Measurements from ENCODE around the gene RBMS3.
"Not testable (repeated sequence)": the region's sequence is repeated elsewhere in the genome, so short reads cannot be mapped to it uniquely, and the experiment has no call there.

RBMS3 gene

DNA sequence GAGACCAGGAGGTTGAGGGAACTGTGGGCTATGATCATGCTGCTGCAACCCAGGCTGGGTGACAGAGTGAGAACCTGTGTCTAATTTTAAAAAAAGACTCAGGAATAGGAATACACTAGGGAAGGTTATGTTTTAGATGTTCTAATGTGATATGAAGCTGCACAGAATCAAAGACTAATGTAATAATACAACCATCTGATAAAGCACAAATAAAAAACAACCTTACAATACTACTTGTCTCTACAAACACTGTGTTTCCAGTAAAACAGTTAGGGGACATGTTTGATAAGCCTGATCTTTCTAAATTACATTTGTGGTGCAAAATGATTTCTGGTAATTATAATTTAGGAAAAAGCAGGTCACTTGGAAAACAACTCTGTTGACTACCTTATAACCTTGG, 56.7 kb downstream of the RBMS3 start:
- no peak for DNase-seq (ENCODE audit: low read depth in 1 of 2, low spot score in 1 of 2)

GRCh38 chr3:29338377-29338776, 57.5 kb downstream of the RBMS3 start:
- DNase-seq (ENCODE audit: low read depth in 1 of 2, low spot score in 1 of 2) = no peak

- no peak for DNase-seq (ENCODE audit: low read depth in 1 of 2, low spot score in 1 of 2)
Observed at GRCh38 chr3:29339016-29339833, 58.4 kb downstream of the RBMS3 start.

- DNase-seq (ENCODE audit: low read depth in 1 of 2, low spot score in 1 of 2) = no peak
Observed at GRCh38 chr3:29344154-29344553, 63.3 kb downstream of the RBMS3 start.

DNA sequence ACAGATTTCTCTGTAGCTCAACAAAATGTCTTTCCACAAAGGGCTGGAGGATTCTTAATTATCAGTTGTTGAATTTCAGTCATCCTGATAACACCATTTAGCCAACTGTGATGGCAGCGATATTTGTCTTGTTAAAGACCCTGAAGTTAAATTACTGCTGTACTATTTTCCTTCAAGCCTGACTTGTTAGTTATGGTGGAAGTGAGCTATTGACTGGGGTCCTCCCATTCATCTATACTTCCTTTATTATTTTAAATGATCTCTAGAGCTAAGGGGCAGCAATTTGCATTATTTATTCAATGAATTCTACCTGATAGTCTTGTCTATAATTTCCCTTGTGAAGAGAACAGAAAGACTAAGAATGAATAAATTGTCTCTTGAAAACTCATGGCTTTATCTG, 64.1 kb downstream of the RBMS3 start:
- DNase-seq (ENCODE audit: low read depth in 1 of 2, low spot score in 1 of 2) = no peak

DNA sequence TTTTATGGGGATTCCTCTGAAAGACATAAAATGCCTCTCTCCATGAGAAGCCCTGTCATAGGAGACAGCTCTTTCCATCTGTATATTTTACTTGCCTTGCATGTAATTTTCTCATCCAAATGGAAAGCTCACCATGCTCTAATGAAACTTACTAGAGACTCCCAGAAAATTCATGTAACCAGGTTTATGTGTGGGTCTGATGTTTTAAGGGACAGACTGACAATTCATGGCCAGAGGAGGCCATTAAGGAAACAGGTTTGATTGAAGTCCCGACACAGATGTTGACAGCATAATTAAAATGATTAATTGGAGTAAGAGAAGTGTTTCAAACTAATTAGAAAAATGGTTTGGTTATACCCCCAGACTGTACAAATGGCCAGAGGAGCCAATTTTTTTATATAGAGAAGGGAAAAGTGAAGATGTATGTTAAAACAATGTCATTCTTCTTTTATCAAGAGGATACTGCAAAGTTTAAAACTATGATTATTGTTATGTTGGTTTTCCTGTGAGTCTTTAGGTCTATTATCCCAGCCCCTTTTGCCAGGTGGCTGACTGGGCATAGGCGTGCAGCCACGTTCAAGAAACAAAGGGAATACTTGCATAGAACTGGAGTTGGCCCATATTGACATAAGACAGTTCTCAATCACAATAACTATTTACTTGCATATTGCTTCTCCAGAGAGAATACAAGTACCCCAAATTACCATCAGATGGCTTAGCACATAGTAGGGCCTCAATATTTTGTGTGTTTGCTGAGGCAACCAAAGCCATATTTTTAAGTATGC, 64.8 kb downstream of the RBMS3 start:
- DNase-seq (ENCODE audit: low read depth in 1 of 2, low spot score in 1 of 2) = no peak

- no peak for DNase-seq (ENCODE audit: low read depth in 1 of 2, low spot score in 1 of 2)
Observed at GRCh38 chr3:29346828-29347227, 66.0 kb downstream of the RBMS3 start.

- DNase-seq (ENCODE audit: low read depth in 1 of 2, low spot score in 1 of 2) = no peak
Observed at GRCh38 chr3:29347412-29347811, 66.5 kb downstream of the RBMS3 start.

DNA sequence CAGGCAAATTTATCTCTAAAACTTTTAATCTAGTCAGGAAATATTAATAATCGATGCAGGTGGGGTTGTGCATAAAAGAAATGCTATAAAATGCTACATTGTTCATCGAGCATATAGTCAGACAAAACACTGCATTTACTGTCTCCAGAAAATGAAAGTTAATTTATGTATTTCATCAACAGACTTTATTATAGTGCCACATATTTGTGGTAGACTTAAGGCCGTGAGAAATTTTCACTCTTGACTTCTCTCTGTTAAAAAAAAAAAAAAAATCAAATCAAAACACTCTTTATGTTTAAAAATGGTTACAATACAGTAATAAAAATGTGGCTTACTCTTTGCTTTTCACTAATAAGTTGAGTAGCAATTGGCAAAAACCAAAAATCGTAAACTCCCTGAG, 67.4 kb downstream of the RBMS3 start:
- DNase-seq (ENCODE audit: low read depth in 1 of 2, low spot score in 1 of 2) = no peak

GRCh38 chr3:29349049-29349448, 68.2 kb downstream of the RBMS3 start:
- DNase-seq (ENCODE audit: low read depth in 1 of 2, low spot score in 1 of 2) = no peak

GRCh38 chr3:29353807-29354206, 72.9 kb downstream of the RBMS3 start:
- DNase-seq (ENCODE audit: low read depth in 1 of 2, low spot score in 1 of 2) = no peak

GRCh38 chr3:29354894-29355293, 74.0 kb downstream of the RBMS3 start:
- DNase-seq (ENCODE audit: low read depth in 1 of 2, low spot score in 1 of 2) = no peak

DNA sequence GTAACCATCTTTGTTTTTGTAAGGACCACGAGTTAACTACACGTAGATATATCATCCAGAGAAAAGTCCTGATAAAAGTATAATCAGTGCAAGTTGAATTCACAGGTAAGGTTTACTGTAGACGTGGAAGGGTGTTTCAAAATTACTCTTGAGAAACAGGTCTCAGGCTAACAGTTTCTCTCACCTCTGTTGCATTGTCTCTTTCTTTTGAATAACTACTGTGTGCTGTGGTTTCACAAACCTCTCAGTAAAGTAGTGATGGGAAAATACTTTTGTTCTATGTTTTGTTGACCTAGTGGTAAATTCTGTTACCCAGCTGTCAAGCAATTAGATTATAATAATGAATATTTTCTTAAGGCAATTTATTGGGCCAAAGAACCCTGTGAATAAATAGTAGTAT, 75.2 kb downstream of the RBMS3 start:
- DNase-seq (ENCODE audit: low read depth in 1 of 2, low spot score in 1 of 2) = no peak

DNA sequence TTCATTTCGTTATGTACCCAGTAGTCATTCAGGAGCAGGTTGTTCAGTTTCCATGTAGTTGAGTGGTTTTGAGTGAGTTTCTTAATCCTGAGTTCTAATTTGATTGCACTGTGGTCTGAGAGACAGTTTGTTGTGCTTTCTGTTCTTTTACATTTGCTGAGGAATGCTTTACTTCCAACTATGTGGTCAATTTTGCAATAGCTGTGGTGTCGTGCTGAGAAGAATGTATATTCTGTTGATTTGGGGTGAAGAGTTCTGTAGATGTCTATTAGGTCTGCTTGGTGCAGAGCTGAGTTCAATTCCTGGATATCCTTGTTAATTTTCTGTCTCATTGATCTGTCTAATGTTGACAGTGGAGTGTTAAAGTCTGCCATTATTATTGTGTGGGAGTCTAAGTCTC, 79.4 kb downstream of the RBMS3 start:
- not testable (repeated sequence) for DNase-seq (ENCODE audit: low read depth in 1 of 2, low spot score in 1 of 2)

DNA sequence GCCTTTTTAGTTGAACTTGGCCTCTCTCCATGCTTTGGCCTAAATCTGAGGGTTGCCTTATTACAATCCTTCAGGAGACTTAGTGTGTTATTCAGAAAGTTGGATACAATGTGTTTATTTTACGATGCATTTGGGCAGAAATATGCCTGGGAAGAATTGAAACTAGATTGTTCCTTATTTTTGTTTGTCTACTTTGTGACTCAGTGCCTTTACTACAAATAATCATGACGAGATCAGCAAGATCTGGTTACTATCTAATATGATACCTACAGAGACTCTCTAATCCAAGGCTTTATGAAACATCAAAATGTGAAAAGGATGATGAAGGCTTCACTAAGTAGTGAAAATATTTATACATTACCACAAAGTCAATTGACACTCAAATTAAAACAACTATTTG, 82.2 kb downstream of the RBMS3 start:
- DNase-seq (ENCODE audit: low read depth in 1 of 2, low spot score in 1 of 2) = no peak

- DNase-seq (ENCODE audit: low read depth in 1 of 2, low spot score in 1 of 2) = no peak
Observed at GRCh38 chr3:29370021-29370420, 89.2 kb downstream of the RBMS3 start.

DNA sequence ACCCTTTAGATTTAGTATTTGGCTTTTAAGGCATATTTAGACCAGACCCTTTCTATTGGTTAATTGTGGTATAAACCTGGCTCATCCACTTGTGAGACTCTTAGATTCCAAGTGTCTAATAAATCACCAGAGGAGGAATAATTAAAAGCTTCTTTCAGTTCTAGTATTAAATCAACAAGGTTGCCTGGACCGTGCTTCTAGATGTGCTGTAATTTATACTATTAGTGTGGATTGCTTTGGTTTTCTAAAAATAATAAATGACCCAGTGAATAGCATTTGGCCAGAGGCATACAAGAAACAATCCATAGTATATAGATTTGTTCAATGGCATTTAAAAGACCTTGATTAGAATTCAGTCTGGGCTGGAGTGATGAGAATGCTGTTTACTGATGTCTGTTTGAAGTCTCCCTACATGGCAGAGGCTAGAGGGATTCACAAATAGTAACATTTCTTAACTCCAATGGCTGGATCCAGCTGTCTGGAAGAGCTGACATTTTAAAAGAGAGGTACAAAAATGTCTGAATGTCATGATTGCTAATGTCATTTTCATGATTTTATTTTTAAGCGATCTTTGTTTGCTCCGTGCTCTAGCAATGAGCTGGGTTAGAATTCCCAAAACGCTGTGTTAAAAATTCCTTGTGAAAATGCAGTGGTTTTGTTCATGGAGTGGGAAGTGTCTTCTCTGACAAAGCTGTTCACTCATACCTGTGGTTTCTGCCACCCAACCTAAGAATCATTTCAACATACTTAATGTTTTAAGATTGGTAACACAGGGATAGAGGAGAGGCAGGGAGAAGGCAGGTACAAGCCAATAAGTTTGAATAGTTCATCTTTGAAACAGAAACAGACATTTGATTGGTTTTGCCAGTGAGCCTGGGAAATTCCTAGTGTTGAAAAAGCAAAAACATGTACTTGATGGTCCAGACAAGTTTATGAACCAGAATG, 89.9 kb downstream of the RBMS3 start:
- no peak for DNase-seq (ENCODE audit: low read depth in 1 of 2, low spot score in 1 of 2)

- no peak for DNase-seq (ENCODE audit: low read depth in 1 of 2, low spot score in 1 of 2)
Observed at GRCh38 chr3:29373131-29373680, 92.3 kb downstream of the RBMS3 start.

- DNase-seq (ENCODE audit: low read depth in 1 of 2, low spot score in 1 of 2) = no peak
Observed at GRCh38 chr3:29374226-29374625, 93.4 kb downstream of the RBMS3 start.

- no peak for DNase-seq (ENCODE audit: low read depth in 1 of 2, low spot score in 1 of 2)
Observed at GRCh38 chr3:29379097-29379496, 98.2 kb downstream of the RBMS3 start.

- DNase-seq (ENCODE audit: low read depth in 1 of 2, low spot score in 1 of 2) = no peak
Observed at GRCh38 chr3:29381595-29381994, 100.7 kb downstream of the RBMS3 start.

All from activated T-helper 1 cell treated with anti-CD3 and anti-CD28 coated beads, Interleukin-2, amount 50 U/mL, for 16 hours (primary cell).